ENCODE measurements around the gene SSR3. TPM values are rescaled to one million over a fixed set of nuclear protein-coding genes. Genes with fewer than 3 reads are reported as not detected.
A peak's percentile ranks its signal among the peaks of the same experiment; 100 is the strongest.

The SSR3 gene
- total and polyA plus RNA-seq, 9 of the 15 experiments (the other 6 are each of a cell fraction or from before 2014, with no cell fraction given) = 104 to 464 (median 307) TPM

DNA sequence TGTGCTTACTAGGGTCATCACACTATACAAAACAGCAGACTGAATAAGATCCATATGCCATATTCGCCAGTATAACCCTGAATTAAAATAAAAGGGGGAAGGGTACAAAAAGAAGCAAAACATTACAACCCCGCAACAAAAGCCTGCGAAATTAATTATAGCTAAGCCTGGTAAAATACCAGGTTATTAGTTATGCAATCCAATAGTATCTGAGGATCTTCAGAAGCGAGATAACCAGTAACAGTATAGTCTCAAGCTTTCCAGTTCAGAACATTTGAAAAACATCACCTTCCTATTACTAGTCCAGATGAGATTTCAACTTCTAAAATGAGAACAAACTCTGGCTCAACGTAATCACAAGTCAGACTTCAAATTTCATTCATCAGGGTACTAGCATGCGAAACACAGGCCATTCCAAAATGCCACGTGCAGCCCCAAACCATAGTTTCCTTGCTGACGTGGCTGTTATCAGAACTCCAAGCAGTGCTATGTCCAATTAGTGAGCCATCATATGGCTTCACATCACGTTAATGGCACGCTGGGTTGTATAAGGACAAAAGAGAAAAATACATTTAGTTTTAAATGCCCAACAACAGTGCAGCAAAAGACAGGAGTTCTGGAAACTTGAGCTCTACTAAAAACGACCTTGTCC is 1.1 kb downstream of the SSR3 start (continued):
- no peak for TF ChIP-seq FOXM1 (IDR thresholded peaks at IDR 0.05; ENCODE audit: low read depth)
- TF ChIP-seq FOXM1 (CRISPR knock-in tag; IDR thresholded peaks at IDR 0.05; ENCODE audit: low read depth) = no peak
- TF ChIP-seq LCOR (CRISPR knock-in tag; IDR thresholded peaks at IDR 0.05) = peak; percentile 26; the same call in 1 of the 2 replicates
- no peak for TF ChIP-seq PHF20 (IDR thresholded peaks at IDR 0.05; ENCODE audit: partially characterized antibody)
- no peak for TF ChIP-seq NFYB (IDR thresholded peaks at IDR 0.05; ENCODE audit: extremely low read depth, insufficient read length)
- TF ChIP-seq, protein P1, sequence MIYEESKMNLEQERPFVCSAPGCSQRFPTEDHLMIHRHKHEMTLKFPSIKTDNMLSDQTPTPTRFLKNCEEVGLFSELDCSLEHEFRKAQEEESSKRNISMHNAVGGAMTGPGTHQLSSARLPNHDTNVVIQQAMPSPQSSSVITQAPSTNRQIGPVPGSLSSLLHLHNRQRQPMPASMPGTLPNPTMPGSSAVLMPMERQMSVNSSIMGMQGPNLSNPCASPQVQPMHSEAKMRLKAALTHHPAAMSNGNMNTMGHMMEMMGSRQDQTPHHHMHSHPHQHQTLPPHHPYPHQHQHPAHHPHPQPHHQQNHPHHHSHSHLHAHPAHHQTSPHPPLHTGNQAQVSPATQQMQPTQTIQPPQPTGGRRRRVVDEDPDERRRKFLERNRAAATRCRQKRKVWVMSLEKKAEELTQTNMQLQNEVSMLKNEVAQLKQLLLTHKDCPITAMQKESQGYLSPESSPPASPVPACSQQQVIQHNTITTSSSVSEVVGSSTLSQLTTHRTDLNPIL (CRISPR knock-in tag; IDR thresholded peaks at IDR 0.05) = no peak
- TF ChIP-seq PBX2 (CRISPR knock-in tag; IDR thresholded peaks at IDR 0.05; ENCODE audit: low read depth) = no peak
- TF ChIP-seq PBX2 (tag; conservative IDR thresholded peaks at IDR 0.05; ENCODE audit: low read depth) = no peak
- no peak for TF ChIP-seq TCFL5 (CRISPR knock-in tag; conservative IDR thresholded peaks at IDR 0.05)
- no peak for TF ChIP-seq ZNF586 (CRISPR knock-in tag; conservative IDR thresholded peaks at IDR 0.05)
- no peak for TF ChIP-seq CCAR2 (IDR thresholded peaks at IDR 0.05; ENCODE audit: low read depth, low read length)
- peak; percentile 91 for TF ChIP-seq MAX (CRISPR knock-in tag; IDR thresholded peaks at IDR 0.05)
- TF ChIP-seq GATA2 (CRISPR knock-in tag; IDR thresholded peaks at IDR 0.05) = 0 out of 2 replicates have a peak, but pooled peaks have one; percentile 7
- no peak for TF ChIP-seq NFIX (CRISPR knock-in tag; IDR thresholded peaks at IDR 0.05; ENCODE audit: low read depth)
- TF ChIP-seq JUND (IDR thresholded peaks at IDR 0.05; ENCODE audit: borderline replicate concordance, low read depth, low read length) = peak; percentile 18; the same call in 1 of the 2 replicates
- TF ChIP-seq JUND (tag; IDR thresholded peaks at IDR 0.05; ENCODE audit: borderline replicate concordance, low read depth, low read length) = no peak; the same call in 2 of the 3 replicates
- TF ChIP-seq CREM (IDR thresholded peaks at IDR 0.05; ENCODE audit: low read depth) = peak; percentile 81
- no peak for TF ChIP-seq ZNF280A (IDR thresholded peaks at IDR 0.05; ENCODE audit: low read depth, partially characterized antibody)
- TF ChIP-seq GATAD2A (IDR thresholded peaks at IDR 0.05) = peak; percentile 60; the same call in 1 of the 2 replicates
- TF ChIP-seq POLR2A (conservative IDR thresholded peaks at IDR 0.05) = no peak
- TF ChIP-seq, protein P2, sequence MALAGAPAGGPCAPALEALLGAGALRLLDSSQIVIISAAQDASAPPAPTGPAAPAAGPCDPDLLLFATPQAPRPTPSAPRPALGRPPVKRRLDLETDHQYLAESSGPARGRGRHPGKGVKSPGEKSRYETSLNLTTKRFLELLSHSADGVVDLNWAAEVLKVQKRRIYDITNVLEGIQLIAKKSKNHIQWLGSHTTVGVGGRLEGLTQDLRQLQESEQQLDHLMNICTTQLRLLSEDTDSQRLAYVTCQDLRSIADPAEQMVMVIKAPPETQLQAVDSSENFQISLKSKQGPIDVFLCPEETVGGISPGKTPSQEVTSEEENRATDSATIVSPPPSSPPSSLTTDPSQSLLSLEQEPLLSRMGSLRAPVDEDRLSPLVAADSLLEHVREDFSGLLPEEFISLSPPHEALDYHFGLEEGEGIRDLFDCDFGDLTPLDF (CRISPR knock-in tag; IDR thresholded peaks at IDR 0.05) = no peak
- no peak for TF ChIP-seq HNRNPUL1 (IDR thresholded peaks at IDR 0.05; ENCODE audit: low read length)
